IPS DF 19.7 (cell line): Measurements from ENCODE around the gene PPP1R37.
"Not testable (repeated sequence)": the region's sequence is repeated elsewhere in the genome, so short reads cannot be mapped to it uniquely, and the experiment has no call there.

ENCODE experiments used
- DNase-seq: peaks from one replicate; pipeline ENCODE4 v3.0.0-alpha.2; 2013; ENCODE audit warnings: low read depth, low spot score

The PPP1R37 gene

GRCh38 chr19:45094707-45095106, 1.7 kb downstream of the PPP1R37 start:
- DNase-seq = no peak

- DNase-seq = no peak
Observed at GRCh38 chr19:45095496-45096413, 2.8 kb downstream of the PPP1R37 start.

GRCh38 chr19:45096700-45097099, 3.7 kb downstream of the PPP1R37 start:
- DNase-seq = no peak

GRCh38 chr19:45097450-45097775, 4.4 kb downstream of the PPP1R37 start:
- no peak for DNase-seq

- no peak for DNase-seq
Observed at GRCh38 chr19:45097776-45098520, 5.0 kb downstream of the PPP1R37 start.

- no peak for DNase-seq
Observed at GRCh38 chr19:45098521-45099466, 5.8 kb downstream of the PPP1R37 start.

GRCh38 chr19:45099467-45100191, 6.7 kb downstream of the PPP1R37 start:
- no peak for DNase-seq

GRCh38 chr19:45100201-45100600, 7.2 kb downstream of the PPP1R37 start:
- DNase-seq = no peak

- DNase-seq = no peak
Observed at GRCh38 chr19:45100846-45101252, 7.9 kb downstream of the PPP1R37 start.

GRCh38 chr19:45101806-45102205, 8.8 kb downstream of the PPP1R37 start:
- DNase-seq = no peak

- no peak for DNase-seq
Observed at GRCh38 chr19:45102481-45102880, 9.5 kb downstream of the PPP1R37 start.

GRCh38 chr19:45103156-45103507, 10.2 kb downstream of the PPP1R37 start:
- no peak for DNase-seq

GRCh38 chr19:45103508-45104319, 10.7 kb downstream of the PPP1R37 start:
- DNase-seq = no peak

GRCh38 chr19:45104658-45105349, 11.8 kb downstream of the PPP1R37 start:
- no peak for DNase-seq

GRCh38 chr19:45106363-45106762, 13.4 kb downstream of the PPP1R37 start:
- not testable (repeated sequence) for DNase-seq

- no peak for DNase-seq
Observed at GRCh38 chr19:45107621-45108150, 14.7 kb downstream of the PPP1R37 start.

GRCh38 chr19:45110851-45111266, 17.9 kb downstream of the PPP1R37 start:
- no peak for DNase-seq

GRCh38 chr19:45112111-45112827, 19.3 kb downstream of the PPP1R37 start:
- no peak for DNase-seq

- no peak for DNase-seq
Observed at GRCh38 chr19:45113628-45114027, 20.6 kb downstream of the PPP1R37 start.
